GM12872 (cell line): Measurements from ENCODE around the gene OR56A5.

Experiments
- CTCF ChIP-seq: IDR thresholded peaks from 3 replicates; pipeline ENCODE4 v1.5.1; 2011; ENCODE audit warnings: low read depth, mild to moderate bottlenecking, low read length, moderate library complexity; ENCODE audit not compliant: insufficient read depth

Gene OR56A5

GRCh38 chr11:5932671-5933070 lies 35.6 kb downstream of the OR56A5 start:
- TF ChIP-seq CTCF: no peak

GRCh38 chr11:5931061-5931460 lies 37.2 kb downstream of the OR56A5 start:
- TF ChIP-seq CTCF: no peak

- TF ChIP-seq CTCF: no peak
Observed at GRCh38 chr11:5930614-5931013, 37.7 kb downstream of the OR56A5 start.

GRCh38 chr11:5929571-5930368 lies 38.5 kb downstream of the OR56A5 start:
- no peak for TF ChIP-seq CTCF

- no peak for TF ChIP-seq CTCF
Observed at GRCh38 chr11:5928811-5929210, 39.5 kb downstream of the OR56A5 start.

- no peak for TF ChIP-seq CTCF
Observed at GRCh38 chr11:5928271-5928670, 40.0 kb downstream of the OR56A5 start.

GRCh38 chr11:5923794-5924193 lies 44.5 kb downstream of the OR56A5 start:
- TF ChIP-seq CTCF: no peak
